GM11168 (cell line): ENCODE data around the gene KLF3.

Experiments
- in situ Hi-C: fragments of 300-500 bp; cut with MboI; formaldehyde crosslinking; loops from one replicate; pipeline ENCODE4 v1.12.0; 2022; ENCODE audit warnings: low sequenced_read_pairs; ENCODE audit not compliant: unreplicated experiment

Gene KLF3

GRCh38 chr4:38650133-38650532 is 13.9 kb upstream of the KLF3 start:
- in situ Hi-C loops = no loop called here

DNA sequence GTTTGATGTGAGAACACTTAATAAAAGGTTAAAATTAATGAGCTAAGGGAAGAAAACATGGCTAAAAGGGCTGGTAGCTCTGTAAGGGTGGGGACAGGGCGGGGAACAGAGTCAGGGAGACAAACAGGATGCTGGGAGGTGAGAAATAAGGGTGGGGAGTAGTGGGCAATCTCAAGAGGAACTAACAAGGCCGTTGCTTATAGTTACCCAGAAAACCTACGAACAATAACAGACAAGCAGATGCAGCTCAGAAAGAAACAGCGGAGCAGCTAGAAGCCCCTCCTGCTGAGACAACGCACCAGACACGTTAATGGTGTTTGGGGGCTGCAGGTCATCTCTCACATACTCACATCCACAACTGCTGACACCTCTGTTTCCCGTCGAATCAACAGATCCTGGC is 9.7 kb upstream of the KLF3 start:
- in situ Hi-C loops = no loop called here

DNA sequence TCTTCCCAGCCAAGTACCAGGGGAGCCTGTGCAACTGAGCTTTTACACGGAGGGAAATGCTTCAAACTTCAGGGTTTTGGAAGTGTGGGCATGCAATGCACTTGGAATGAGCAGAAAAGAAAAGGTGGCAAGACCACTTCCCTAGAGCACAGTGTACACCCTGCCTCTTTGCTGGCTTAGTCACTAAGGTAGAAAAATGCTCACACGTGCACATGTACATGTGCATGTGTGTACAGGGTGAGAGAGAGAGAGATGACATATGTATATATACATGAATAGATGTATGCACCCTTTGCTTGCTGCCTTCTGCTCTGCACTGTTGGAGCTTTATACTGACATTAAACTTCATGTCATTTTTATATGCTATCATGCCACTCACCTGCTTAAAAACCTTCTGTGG is 7.9 kb upstream of the KLF3 start:
- in situ Hi-C loops = no loop called here

- in situ Hi-C loops = no loop called here
Measured at GRCh38 chr4:38659346-38659745, 4.7 kb upstream of the KLF3 start.

DNA sequence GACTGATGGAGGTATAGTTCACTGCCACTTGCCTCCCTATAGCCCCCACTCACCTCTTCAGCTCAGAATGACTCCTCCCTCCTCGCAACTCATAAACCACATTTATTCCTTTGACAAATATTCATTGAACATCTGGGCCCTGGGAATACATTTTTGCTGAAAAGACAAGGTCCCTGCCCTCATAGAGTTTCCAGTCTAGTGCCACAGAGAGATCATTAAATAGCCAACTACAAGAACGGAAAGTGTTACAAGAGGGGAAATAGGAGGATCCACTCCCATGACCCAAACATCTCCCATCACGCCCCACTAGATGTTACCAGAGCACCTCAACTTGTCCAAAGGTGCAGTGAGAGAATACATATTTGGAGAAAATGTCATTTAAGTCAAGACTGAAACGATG is 3.2 kb upstream of the KLF3 start:
- in situ Hi-C loops = no loop called here

DNA sequence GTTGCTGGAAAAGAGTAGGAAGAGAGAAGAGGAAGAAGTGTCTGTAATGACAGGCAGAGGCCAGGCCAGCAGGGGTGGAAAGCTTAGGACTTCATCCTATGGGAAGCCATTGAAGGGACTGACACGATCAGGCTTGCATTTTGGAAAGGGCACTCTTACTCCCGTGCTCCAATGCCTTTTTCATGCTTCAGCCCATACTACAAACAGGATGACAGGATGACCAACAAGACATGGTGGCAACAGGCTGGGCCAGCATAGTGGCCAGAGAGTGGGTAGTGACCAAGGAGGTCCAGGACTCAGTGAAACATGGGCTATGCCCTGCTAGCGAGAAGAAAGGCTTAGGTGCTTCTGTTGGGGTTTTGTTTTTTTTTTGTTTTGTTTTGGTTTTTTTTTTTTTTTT is 2.6 kb upstream of the KLF3 start:
- in situ Hi-C loops = no loop called here

DNA sequence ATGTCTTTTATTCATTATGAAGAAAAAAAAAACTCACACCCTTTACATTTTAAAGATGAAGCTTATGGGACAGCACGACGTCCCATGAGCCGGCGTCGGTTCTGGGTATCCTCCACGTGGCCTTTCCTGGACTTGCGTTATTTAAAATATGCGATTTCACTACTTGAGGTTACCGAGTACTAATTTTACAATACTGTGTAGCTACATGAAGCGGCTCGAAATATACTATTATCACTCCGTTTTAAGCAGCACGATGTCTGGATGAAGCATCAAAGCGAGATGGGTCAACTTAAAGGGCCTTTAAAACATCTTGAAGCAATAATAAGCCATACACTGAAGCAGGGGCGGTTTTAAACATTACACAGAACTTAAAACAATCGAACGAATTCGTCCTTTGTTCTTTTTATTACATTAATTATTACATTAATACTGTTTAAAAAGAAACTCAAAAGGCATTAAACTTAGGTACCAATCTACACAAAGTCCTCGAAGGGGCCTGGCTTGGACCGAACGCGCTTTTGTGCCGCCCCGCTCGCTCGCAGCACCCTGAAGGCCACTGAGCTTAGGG is 1.4 kb upstream of the KLF3 start:
- in situ Hi-C loops = no loop called here

- in situ Hi-C loops = no loop called here
Measured at GRCh38 chr4:38663090-38663800, 754 bp upstream of the KLF3 start.

- in situ Hi-C loops = no loop called here
Measured at GRCh38 chr4:38664706-38665401, 855 bp downstream of the KLF3 start.

- in situ Hi-C loops = no loop called here
Measured at GRCh38 chr4:38665551-38666411, 1.8 kb downstream of the KLF3 start.

- in situ Hi-C loops = no loop called here
Measured at GRCh38 chr4:38666766-38667084, 2.7 kb downstream of the KLF3 start.

- in situ Hi-C loops = no loop called here
Measured at GRCh38 chr4:38667085-38667893, 3.3 kb downstream of the KLF3 start.

DNA sequence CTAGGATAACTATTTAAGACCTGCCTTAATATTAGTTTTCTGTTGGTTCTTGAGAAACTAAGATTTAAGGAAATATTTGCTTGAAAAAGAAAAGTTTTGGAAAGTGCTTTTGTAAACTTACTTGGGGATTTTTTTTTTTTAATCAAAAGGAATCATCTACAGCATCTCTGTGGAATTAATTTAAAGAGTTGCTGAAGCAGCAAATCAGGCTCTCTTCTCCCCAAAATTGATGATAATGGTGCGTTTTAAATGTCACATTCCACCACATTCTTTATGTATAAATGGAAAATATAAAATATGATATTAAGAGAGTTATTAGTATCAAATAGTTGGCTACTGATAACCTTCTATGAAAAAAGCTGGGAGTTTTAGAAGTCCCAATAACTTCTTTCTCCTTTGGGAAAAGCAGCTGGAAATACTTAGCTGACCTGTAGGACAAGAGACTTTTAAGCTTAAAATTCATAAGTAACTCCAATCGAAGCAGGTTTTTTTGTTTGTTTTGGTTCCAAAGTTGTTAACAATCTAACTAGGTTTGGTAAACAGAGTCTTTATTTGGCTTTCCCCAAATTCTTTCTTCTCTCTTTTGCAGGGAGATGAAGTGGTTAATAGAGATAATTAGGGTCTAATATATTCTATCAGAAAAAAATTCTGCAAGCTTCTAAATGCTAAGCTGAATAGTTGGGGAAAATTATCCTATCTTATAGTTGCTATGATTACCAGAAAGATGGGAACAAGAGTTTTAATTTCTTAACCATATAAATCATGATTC is 4.4 kb downstream of the KLF3 start:
- in situ Hi-C loops = no loop called here

- in situ Hi-C loops = no loop called here
Measured at GRCh38 chr4:38669208-38669607, 5.2 kb downstream of the KLF3 start.

- in situ Hi-C loops = loop anchor here (5.0 kb wide), 3 partner anchors 62 to 613 kb away; no protein-coding TSS in a partner anchor
Measured at GRCh38 chr4:38670109-38670901, 6.3 kb downstream of the KLF3 start.

DNA sequence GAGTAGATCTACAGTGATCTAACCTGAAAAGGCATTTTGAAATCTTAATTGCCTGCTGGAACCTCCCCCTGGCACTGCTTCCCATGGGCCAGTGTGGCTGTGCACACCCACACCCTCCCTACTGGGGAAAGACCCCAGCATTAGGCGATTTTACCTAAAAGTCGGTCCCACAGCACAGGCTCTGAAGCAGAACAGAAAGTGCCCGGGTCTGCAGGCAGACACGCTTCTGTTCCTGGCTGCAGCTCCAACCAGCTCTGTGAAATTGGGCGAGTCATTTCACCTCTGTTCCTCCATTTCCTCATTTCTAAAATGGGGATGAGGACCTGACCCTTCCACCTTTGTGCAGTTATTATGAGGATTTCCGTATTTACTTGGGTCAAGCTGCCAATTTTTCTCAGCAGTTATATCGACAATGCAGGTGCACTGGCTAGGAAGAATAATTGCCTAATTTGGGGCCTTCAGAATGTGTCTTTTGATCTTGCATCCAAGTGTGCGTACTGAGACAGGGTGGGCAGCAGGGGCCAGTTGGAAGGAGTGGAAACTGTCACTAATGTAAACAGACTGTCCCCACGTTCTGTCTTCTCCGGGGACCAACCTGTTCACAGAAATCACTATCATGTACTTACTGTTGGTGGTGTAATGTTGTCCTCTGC is 7.1 kb downstream of the KLF3 start:
- in situ Hi-C loops = loop anchor here (5.0 kb wide), 3 partner anchors 61 to 614 kb away; no protein-coding TSS in a partner anchor

- in situ Hi-C loops = loop anchor here (5.0 kb wide), 3 partner anchors 61 to 614 kb away; no protein-coding TSS in a partner anchor
Measured at GRCh38 chr4:38671592-38671940, 7.6 kb downstream of the KLF3 start.

DNA sequence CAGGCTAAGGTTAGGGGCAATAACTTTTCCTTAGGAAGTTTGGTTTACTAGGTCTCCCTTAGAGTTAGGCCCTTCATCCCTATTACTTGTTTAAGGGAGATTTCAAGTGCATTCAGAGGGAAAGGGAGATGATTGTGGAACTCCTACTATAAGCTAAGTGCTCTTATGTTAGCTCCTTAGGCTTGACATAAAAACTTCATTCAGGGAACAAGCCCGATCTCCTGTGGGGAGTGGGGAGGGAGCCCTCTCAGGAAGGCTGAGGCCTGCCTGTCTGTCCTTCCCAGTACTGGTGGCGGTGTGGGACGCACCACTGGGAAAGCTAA is 8.0 kb downstream of the KLF3 start:
- in situ Hi-C loops = loop anchor here (5.0 kb wide), 3 partner anchors 60 to 615 kb away; no protein-coding TSS in a partner anchor
